Measurements from ENCODE around the gene ZNF689. TPM values are rescaled to one million over a fixed set of nuclear protein-coding genes. Genes with fewer than 3 reads are reported as not detected.

ZNF689 gene
- total RNA-seq, 1 donor = 6.9 TPM

GRCh38 chr16:30565526-30565925, 44.7 kb downstream of the ZNF689 start:
- TF ChIP-seq CTCF (IDR thresholded peaks at IDR 0.05; ENCODE audit: insufficient read depth, low read depth, low read length) = no peak
- DNase-seq (ENCODE audit: low read depth) = no peak
- H3K4me3 ChIP-seq (ENCODE audit: low read depth, low read length) = no peak overlapping the region

GRCh38 chr16:30562021-30562420, 48.2 kb downstream of the ZNF689 start:
- TF ChIP-seq CTCF (IDR thresholded peaks at IDR 0.05; ENCODE audit: insufficient read depth, low read depth, low read length) = no peak
- no peak for DNase-seq (ENCODE audit: low read depth)
- no peak overlapping the region for H3K4me3 ChIP-seq (ENCODE audit: low read depth, low read length)

GRCh38 chr16:30561089-30561816, 48.9 kb downstream of the ZNF689 start:
- no peak for TF ChIP-seq CTCF (IDR thresholded peaks at IDR 0.05; ENCODE audit: insufficient read depth, low read depth, low read length)
- DNase-seq (ENCODE audit: low read depth) = no peak
- peak overlapping the region; percentile 56 for H3K4me3 ChIP-seq (ENCODE audit: low read depth, low read length)

GRCh38 chr16:30559690-30560089, 50.5 kb downstream of the ZNF689 start:
- H3K4me3 ChIP-seq (ENCODE audit: low read depth, low read length) = no peak overlapping the region
- no peak for DNase-seq (ENCODE audit: low read depth)
- no peak for TF ChIP-seq CTCF (IDR thresholded peaks at IDR 0.05; ENCODE audit: insufficient read depth, low read depth, low read length)

GRCh38 chr16:30558789-30559377, 51.3 kb downstream of the ZNF689 start:
- DNase-seq (ENCODE audit: low read depth) = no peak
- H3K4me3 ChIP-seq (ENCODE audit: low read depth, low read length) = peak overlapping the region; percentile 41
- TF ChIP-seq CTCF (IDR thresholded peaks at IDR 0.05; ENCODE audit: insufficient read depth, low read depth, low read length) = no peak

GRCh38 chr16:30557957-30558788, 52.0 kb downstream of the ZNF689 start, which contains the start of gene ZNF764:
Gene ZNF764, minus strand, starts transcription at chr16:30558374. Its CDS starts 192 bp downstream, at chr16:30558182.
- peak within 1 kb of the TSS; percentile 80 for H3K4me3 ChIP-seq (ENCODE audit: low read depth, low read length)
- DNase-seq (ENCODE audit: low read depth) = peak; percentile 98
- TF ChIP-seq CTCF (IDR thresholded peaks at IDR 0.05; ENCODE audit: insufficient read depth, low read depth, low read length) = no peak

Measured in fibroblast of villous mesenchyme (primary cell).